ENCODE measurements around the gene CIB2. TPM values are rescaled to one million over a fixed set of nuclear protein-coding genes. Genes with fewer than 3 reads are reported as not detected.

Gene CIB2
- total and polyA plus RNA-seq, 4 donors: 18.2 to 81.4 (median 46.5) TPM

Small RNAs within 50 kb of the gene (small RNA-seq; reads per million reads assigned to genes)
- gene RF00092 (ENCODE audit: low replicate concordance): not detected

Other genes with a start within 250 kb of the CIB2 start
- gene TBC1D2B, start 53.7 kb downstream of the CIB2 start, total RNA-seq: 10 to 100 TPM; 29.2 to 41.7 TPM
- gene TBC1D2B, start 53.7 kb downstream of the CIB2 start, polyA plus RNA-seq (ENCODE audit: insufficient read length in 2 of 2): 10 to 100 TPM; 21.0 to 26.0 TPM
- gene SH2D7, start 38.9 kb downstream of the CIB2 start, total RNA-seq: not detected
- 1 to 10 TPM in 1 of 2 donors, under 1 TPM in 1; 0.92 to 1.9 TPM for gene SH2D7, start 38.9 kb downstream of the CIB2 start, polyA plus RNA-seq (ENCODE audit: insufficient read length in 2 of 2)
- 10 to 100 TPM; 47.1 to 98.7 TPM for gene IDH3A, start 17.9 kb upstream of the CIB2 start, total RNA-seq
- 100 to 1,000 TPM in 1 of 2 donors, 10 to 100 TPM in 1; 93.7 to 104 TPM for gene IDH3A, start 17.9 kb upstream of the CIB2 start, polyA plus RNA-seq (ENCODE audit: insufficient read length in 2 of 2)
- 10 to 100 TPM; 11.6 to 43.3 TPM for gene ACSBG1, start 103.1 kb upstream of the CIB2 start, total RNA-seq
- gene ACSBG1, start 103.1 kb upstream of the CIB2 start, polyA plus RNA-seq (ENCODE audit: insufficient read length in 2 of 2): 10 to 100 TPM; 43.0 to 44.2 TPM
- 10 to 100 TPM; 21.7 to 62.1 TPM for gene DNAJA4, start 133.1 kb upstream of the CIB2 start, total RNA-seq
- gene DNAJA4, start 133.1 kb upstream of the CIB2 start, polyA plus RNA-seq (ENCODE audit: insufficient read length in 2 of 2): 10 to 100 TPM; 64.2 to 72.7 TPM
- gene SKIC8, start 168.2 kb upstream of the CIB2 start, total RNA-seq: 10 to 100 TPM; 71.8 to 89.6 TPM
- gene SKIC8, start 168.2 kb upstream of the CIB2 start, polyA plus RNA-seq (ENCODE audit: insufficient read length in 2 of 2): 100 to 1,000 TPM in 1 of 2 donors, 10 to 100 TPM in 1; 97.9 to 104 TPM
- gene CRABP1, start 208.9 kb upstream of the CIB2 start, total RNA-seq: 1,000 to 10,000 TPM in 1 of 2 donors, 100 to 1,000 TPM in 1; 113 to 1,461 TPM
- gene CRABP1, start 208.9 kb upstream of the CIB2 start, polyA plus RNA-seq (ENCODE audit: insufficient read length in 2 of 2): 100 to 1,000 TPM; 326 to 539 TPM

Data from spinal cord (tissue), 4 donors.